ENCODE results near the gene ARHGAP31. TPM values are rescaled to one million over a fixed set of nuclear protein-coding genes. Genes with fewer than 3 reads are reported as not detected.

Gene ARHGAP31
- total RNA-seq, 2 donors from 2014 or later = 22.5 to 64.6 TPM

- H3K27ac Mint-ChIP-seq = no peak overlapping the region
- H3K36me3 Mint-ChIP-seq = peaks cover 25% of the 10 kb centered on the region
- ATAC-seq (no peak), DNase-seq (ENCODE audit: low spot score) (no peak)
- H3K4me1 Mint-ChIP-seq (ENCODE audit: low read depth in 2 of 2) = peaks cover 16 to 23% of the 10 kb centered on the region in 2 donors
- H3K27me3 Mint-ChIP-seq = peaks cover 11 to 37% of the 10 kb centered on the region in 2 donors
- peaks cover 8% of the 10 kb centered on the region for H3K9me3 Mint-ChIP-seq
- H3K4me3 Mint-ChIP-seq = no peak overlapping the region
Measured at GRCh38 chr3:119288669-119289403, 5.3 kb upstream of the ARHGAP31 start.

GRCh38 chr3:119289404-119289770 is 4.8 kb upstream of the ARHGAP31 start:
- peaks cover 8% of the 10 kb centered on the region for H3K9me3 Mint-ChIP-seq
- H3K27me3 Mint-ChIP-seq = peaks cover 11 to 37% of the 10 kb centered on the region in 2 donors
- peaks cover 19 to 27% of the 10 kb centered on the region in 2 donors for H3K4me1 Mint-ChIP-seq (ENCODE audit: low read depth in 2 of 2)
- no peak overlapping the region for H3K27ac Mint-ChIP-seq
- peaks cover 22% of the 10 kb centered on the region for H3K36me3 Mint-ChIP-seq
- no peak for DNase-seq (ENCODE audit: low spot score)
- H3K4me3 Mint-ChIP-seq = no peak overlapping the region
- ATAC-seq = no peak

GRCh38 chr3:119290613-119291012 is 3.6 kb upstream of the ARHGAP31 start:
- H3K27me3 Mint-ChIP-seq = peaks cover 11 to 36% of the 10 kb centered on the region in 2 donors
- no peak overlapping the region for H3K4me3 Mint-ChIP-seq
- H3K27ac Mint-ChIP-seq = peak overlapping the region in 1 of 2 donors; percentile 18
- ATAC-seq = no peak
- peaks cover 23 to 30% of the 10 kb centered on the region in 2 donors for H3K4me1 Mint-ChIP-seq (ENCODE audit: low read depth in 2 of 2)
- DNase-seq (ENCODE audit: low spot score) = no peak
- H3K9me3 Mint-ChIP-seq = peaks cover 8% of the 10 kb centered on the region
- H3K36me3 Mint-ChIP-seq = peaks cover 22% of the 10 kb centered on the region

GRCh38 chr3:119291062-119291700 is 3.0 kb upstream of the ARHGAP31 start:
- Mint-ChIP-seq H3K9me3 (peaks cover 6% of the 10 kb centered on the region), H3K36me3 (peaks cover 22% of the 10 kb centered on the region), H3K27ac (peak overlapping the region in 1 of 2 donors; percentile 18), H3K27me3 (peaks cover 8 to 31% of the 10 kb centered on the region in 2 donors), H3K4me1 (ENCODE audit: low read depth in 2 of 2) (peaks cover 29 to 35% of the 10 kb centered on the region in 2 donors), H3K4me3 (no peak overlapping the region)
- ATAC-seq (no peak), DNase-seq (ENCODE audit: low spot score) (no peak)

- H3K4me3 Mint-ChIP-seq = peak overlapping the region; percentile 92
- peaks cover 9% of the 10 kb centered on the region for H3K36me3 Mint-ChIP-seq
- ATAC-seq (no peak), DNase-seq (ENCODE audit: low spot score) (no peak)
- H3K27ac Mint-ChIP-seq = peak overlapping the region; percentile 89 to 93
- H3K27me3 Mint-ChIP-seq = peaks cover 8 to 18% of the 10 kb centered on the region in 2 donors
- H3K4me1 Mint-ChIP-seq (ENCODE audit: low read depth in 2 of 2) = peaks cover 44 to 47% of the 10 kb centered on the region in 2 donors
- peaks cover 4% of the 10 kb centered on the region for H3K9me3 Mint-ChIP-seq
Measured at GRCh38 chr3:119292666-119293065, 1.5 kb upstream of the ARHGAP31 start.

- DNase-seq (ENCODE audit: low spot score) (no peak), ATAC-seq (no peak)
- Mint-ChIP-seq H3K36me3 (peaks cover 3% of the 10 kb centered on the region), H3K27ac (peak overlapping the region; percentile 89 to 93), H3K4me3 (peak overlapping the region; percentile 92), H3K4me1 (ENCODE audit: low read depth in 2 of 2) (peaks cover 50 to 52% of the 10 kb centered on the region in 2 donors), H3K9me3 (no peaks in the 10 kb centered on the region), H3K27me3 (peaks cover 8 to 12% of the 10 kb centered on the region in 2 donors)
Measured at GRCh38 chr3:119293105-119293870, 895 bp upstream of the ARHGAP31 start.

- peak overlapping the region; percentile 89 to 93 for H3K27ac Mint-ChIP-seq
- H3K27me3 Mint-ChIP-seq = peaks cover 8 to 10% of the 10 kb centered on the region in 2 donors
- H3K4me3 Mint-ChIP-seq = peak overlapping the region; percentile 92
- DNase-seq (ENCODE audit: low spot score) (peak; percentile 71), ATAC-seq (peak; percentile 4 to 58)
- peaks cover 54 to 56% of the 10 kb centered on the region in 2 donors for H3K4me1 Mint-ChIP-seq (ENCODE audit: low read depth in 2 of 2)
- H3K9me3 Mint-ChIP-seq = no peaks in the 10 kb centered on the region
- H3K36me3 Mint-ChIP-seq = no peaks in the 10 kb centered on the region
Measured at GRCh38 chr3:119294696-119295671, 801 bp downstream of the ARHGAP31 start.

- peaks cover 0 to 1% of the 10 kb centered on the region in 2 donors for H3K27me3 Mint-ChIP-seq
Measured at GRCh38 chr3:119295816-119296726, 1.9 kb downstream of the ARHGAP31 start.

GRCh38 chr3:119296727-119297122 is 2.5 kb downstream of the ARHGAP31 start:
- Mint-ChIP-seq H3K9me3 (no peaks in the 10 kb centered on the region), H3K4me1 (ENCODE audit: low read depth in 2 of 2) (peaks cover 57 to 70% of the 10 kb centered on the region in 2 donors), H3K36me3 (no peaks in the 10 kb centered on the region), H3K27ac (peak overlapping the region in 1 of 2 donors; percentile 36), H3K4me3 (peak overlapping the region; percentile 92), H3K27me3 (no peaks in the 10 kb centered on the region)
- ATAC-seq (no peak), DNase-seq (ENCODE audit: low spot score) (no peak)

More at GRCh38 chr3:119295816-119296726, 1.9 kb downstream of the ARHGAP31 start:
- H3K4me3 Mint-ChIP-seq = peak overlapping the region; percentile 92
- H3K36me3 Mint-ChIP-seq = no peaks in the 10 kb centered on the region
- no peak for ATAC-seq
- H3K27ac Mint-ChIP-seq = peak overlapping the region; percentile 89 to 93
- DNase-seq (ENCODE audit: low spot score) = no peak
- no peaks in the 10 kb centered on the region for H3K9me3 Mint-ChIP-seq
- peaks cover 51 to 63% of the 10 kb centered on the region in 2 donors for H3K4me1 Mint-ChIP-seq (ENCODE audit: low read depth in 2 of 2)

- ATAC-seq = no peak
- Mint-ChIP-seq H3K36me3 (no peaks in the 10 kb centered on the region), H3K4me3 (peak overlapping the region; percentile 92), H3K27me3 (no peaks in the 10 kb centered on the region), H3K4me1 (ENCODE audit: low read depth in 2 of 2) (peaks cover 62 to 74% of the 10 kb centered on the region in 2 donors), H3K9me3 (no peaks in the 10 kb centered on the region), H3K27ac (peak overlapping the region; percentile 36 to 40)
- no peak for DNase-seq (ENCODE audit: low spot score)
Measured at GRCh38 chr3:119297169-119297568, 3.0 kb downstream of the ARHGAP31 start.

- H3K27me3 Mint-ChIP-seq = no peaks in the 10 kb centered on the region
- no peak for ATAC-seq
- H3K36me3 Mint-ChIP-seq = no peaks in the 10 kb centered on the region
- peaks cover 60 to 72% of the 10 kb centered on the region in 2 donors for H3K4me1 Mint-ChIP-seq (ENCODE audit: low read depth in 2 of 2)
- peak overlapping the region; percentile 50 for H3K4me3 Mint-ChIP-seq
- H3K9me3 Mint-ChIP-seq = no peaks in the 10 kb centered on the region
- DNase-seq (ENCODE audit: low spot score) = no peak
- peak overlapping the region in 1 of 2 donors; percentile 38 for H3K27ac Mint-ChIP-seq
Measured at GRCh38 chr3:119298565-119298941, 4.4 kb downstream of the ARHGAP31 start.

- Mint-ChIP-seq H3K9me3 (no peaks in the 10 kb centered on the region), H3K27me3 (no peaks in the 10 kb centered on the region), H3K4me1 (ENCODE audit: low read depth in 2 of 2) (peaks cover 57 to 58% of the 10 kb centered on the region in 2 donors), H3K36me3 (no peaks in the 10 kb centered on the region), H3K4me3 (no peak overlapping the region), H3K27ac (peak overlapping the region in 1 of 2 donors; percentile 72)
- DNase-seq (ENCODE audit: low spot score) (no peak), ATAC-seq (no peak)
Measured at GRCh38 chr3:119300991-119301391, 6.8 kb downstream of the ARHGAP31 start.
